H1 (cell line): Measurements from ENCODE around the gene FEV. TPM values are rescaled to one million over a fixed set of nuclear protein-coding genes. Genes with fewer than 3 reads are reported as not detected.

Experiments
- CBX5 ChIP-seq: fragments of 300-800, 300-1000 bp; sonication (generic); IDR thresholded peaks from 2 replicates; pipeline ENCODE4 v1.7.1; 2016; ENCODE audit warnings: antibody characterized with exemption, low read length, low read depth
- CBX8 ChIP-seq: fragments of 300-800, 300-1000 bp; sonication (generic); IDR thresholded peaks from 2 replicates; pipeline ENCODE4 v1.7.1; 2016; ENCODE audit warnings: low read depth, low read length, borderline replicate concordance
- CEBPB ChIP-seq: IDR thresholded peaks from 2 replicates; pipeline ENCODE4 v1.6.1; 2012; ENCODE audit warnings: low read depth, low read length
- GTF2F1 ChIP-seq: IDR thresholded peaks from 2 replicates; pipeline ENCODE4 v1.6.1; 2012; ENCODE audit warnings: low read depth, low read length, improper control_type of control experiment, borderline replicate concordance
- HDAC6 ChIP-seq: IDR thresholded peaks from one replicate; pipeline ENCODE4 v1.7.1; 2012; ENCODE audit warnings: low read depth, mild to moderate bottlenecking, inconsistent platforms, low read length, moderate library complexity
- NRF1 ChIP-seq: IDR thresholded peaks from 2 replicates; pipeline ENCODE4 v1.6.1; 2011; ENCODE audit warnings: mild to moderate bottlenecking, low read depth, low read length, improper control_type of control experiment
- POU5F1 ChIP-seq: IDR thresholded peaks from 2 replicates; pipeline ENCODE4 v1.6.1; 2011; ENCODE audit warnings: low read depth, mild to moderate bottlenecking, low read length, moderate library complexity
- RAD21 ChIP-seq, 2 experiments: IDR thresholded peaks in 1 of 2; conservative IDR thresholded peaks in 1 of 2; 2 replicates each; pipeline ENCODE4 v1.6.1; 2011; ENCODE audit warnings: low read depth in 2 of 2, low read length in 2 of 2, improper control_type of control experiment in 1 of 2, inconsistent platforms in 1 of 2, mild to moderate bottlenecking in 1 of 2, moderate library complexity in 1 of 2
- RXRA ChIP-seq: IDR thresholded peaks from 2 replicates; pipeline ENCODE4 v1.6.1; 2011; ENCODE audit warnings: low read depth, mild to moderate bottlenecking, low read length, moderate library complexity; ENCODE audit not compliant: insufficient read depth
- SIRT6 ChIP-seq: IDR thresholded peaks from one replicate; pipeline ENCODE4 v1.7.1; 2012; ENCODE audit warnings: low read length, inconsistent platforms
- SIX5 ChIP-seq: IDR thresholded peaks from 2 replicates; pipeline ENCODE4 v1.6.1; 2011; ENCODE audit warnings: mild to moderate bottlenecking, low read depth, low read length
- TEAD4 ChIP-seq: IDR thresholded peaks from 2 replicates; pipeline ENCODE4 v1.6.1; 2012; ENCODE audit warnings: low read depth, low read length, inconsistent platforms, mixed read lengths
- polyA plus RNA-seq, 7 experiments: library from polyadenylated mRNA; depleted of rRNA in 3 of 7; stranded (reverse) in 5 of 7; unstranded in 2 of 7; fragments of >200 nt in 5 of 7; fragments of 200-250 nt in 2 of 7; gene quantifications; 1 replicate in 5 of 7; 2 replicates in 1 of 7; 4 replicates in 1 of 7; pipeline versions ENCODE4 v1.2.1 to v1.2.3, GENCODE V29; 2011 to 2013; ENCODE audit warnings: missing spikeins in 2 of 7, mixed read lengths in 2 of 7
- total RNA-seq: library from RNA; stranded (reverse); fragmentation: NEBNext Ultra II Directional; extraction: Animal tissue kit (Norgen Biotek cat#: 25700); gene quantifications from 2 replicates; pipeline ENCODE4 v1.2.1, GENCODE V29; 2021
- TF ChIP-seq, protein P1 (sequence below): IDR thresholded peaks from 2 replicates; pipeline ENCODE4 v1.6.1; 2011; ENCODE audit warnings: low read length, improper control_type of control experiment

The FEV gene
- total and polyA plus RNA-seq, 2 of the 8 experiments (the other 6 are each of a cell fraction or from before 2014, with no cell fraction given), result not detected

DNA sequence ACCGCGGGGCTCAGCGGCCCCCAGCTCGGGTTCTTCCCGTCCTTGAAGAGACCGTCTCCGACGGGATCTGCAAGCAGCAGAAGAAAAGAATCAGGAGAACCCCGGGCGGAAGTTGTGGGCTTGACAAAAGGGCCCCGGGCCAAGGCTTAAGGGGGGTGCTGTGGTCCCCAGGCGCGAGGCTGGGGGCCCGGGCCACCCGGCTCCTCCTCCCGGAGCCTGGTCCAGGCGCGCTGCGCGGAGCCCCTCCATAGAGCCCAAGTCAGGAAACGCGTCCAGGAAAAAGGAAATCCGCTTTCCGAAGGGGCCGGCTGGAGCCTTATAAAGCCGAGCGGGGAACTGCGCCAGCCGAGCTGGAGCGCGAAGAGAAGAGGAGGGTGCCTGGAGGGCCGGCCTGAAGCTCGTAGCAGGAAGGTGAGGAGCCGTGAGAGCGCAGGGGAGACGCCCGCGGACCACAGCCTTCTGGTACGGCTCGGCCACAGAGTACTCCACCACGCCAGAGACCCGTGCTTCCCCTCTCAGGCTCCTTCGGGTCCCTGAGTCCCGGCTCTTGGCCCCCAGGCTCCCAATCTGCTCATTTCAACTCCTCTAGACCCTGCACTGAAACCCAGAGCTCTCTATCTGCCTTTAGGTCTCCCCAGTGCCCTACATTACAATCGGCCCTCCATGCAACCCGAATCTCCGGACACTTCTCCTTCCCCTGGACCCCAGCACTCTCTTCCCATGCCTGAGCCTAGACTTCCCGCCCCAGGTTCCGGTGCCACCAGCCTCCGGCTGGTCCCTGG, 554 bp downstream of the FEV start (continued):
- no peak for TF ChIP-seq RAD21 (IDR thresholded peaks at IDR 0.05 in 1 of 2, conservative IDR thresholded peaks at IDR 0.05 in 1 of 2; ENCODE audit: low read depth in 2 of 2, low read length in 2 of 2)
- no peak for TF ChIP-seq POU5F1
- no peak for TF ChIP-seq SIRT6
- TF ChIP-seq CBX8, result no peak
- TF ChIP-seq CEBPB, result no peak
- no peak for TF ChIP-seq CBX5
- no peak for TF ChIP-seq TEAD4
- no peak for TF ChIP-seq HDAC6
- no peak for TF ChIP-seq GTF2F1
- no peak for TF ChIP-seq RXRA
- no peak for TF ChIP-seq NRF1
- TF ChIP-seq, protein P1, sequence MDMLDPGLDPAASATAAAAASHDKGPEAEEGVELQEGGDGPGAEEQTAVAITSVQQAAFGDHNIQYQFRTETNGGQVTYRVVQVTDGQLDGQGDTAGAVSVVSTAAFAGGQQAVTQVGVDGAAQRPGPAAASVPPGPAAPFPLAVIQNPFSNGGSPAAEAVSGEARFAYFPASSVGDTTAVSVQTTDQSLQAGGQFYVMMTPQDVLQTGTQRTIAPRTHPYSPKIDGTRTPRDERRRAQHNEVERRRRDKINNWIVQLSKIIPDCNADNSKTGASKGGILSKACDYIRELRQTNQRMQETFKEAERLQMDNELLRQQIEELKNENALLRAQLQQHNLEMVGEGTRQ, result no peak
- TF ChIP-seq SIX5, result no peak
